Endothelial cell (in vitro differentiated cells): ENCODE measurements around the gene P3H2. TPM values are rescaled to one million over a fixed set of nuclear protein-coding genes. Genes with fewer than 3 reads are reported as not detected.

Experiments
- DNase-seq: peaks from one replicate; pipeline ENCODE4 v3.0.0; 2021; ENCODE audit warnings: low spot score
- H3K27ac Mint-ChIP-seq: one replicate; pipeline ENCODE4 v1.8.0; 2021; ENCODE audit warnings: mixed read lengths, inconsistent platforms; ENCODE audit not compliant: unreplicated experiment
- H3K27me3 Mint-ChIP-seq: one replicate; pipeline ENCODE4 v1.8.0; 2021; ENCODE audit warnings: mild to moderate bottlenecking, moderate library complexity, mixed read lengths, inconsistent platforms; ENCODE audit not compliant: unreplicated experiment
- H3K36me3 Mint-ChIP-seq: one replicate; pipeline ENCODE4 v1.8.0; 2021; ENCODE audit warnings: mild to moderate bottlenecking, low read depth, mixed read lengths, inconsistent platforms; ENCODE audit not compliant: unreplicated experiment
- H3K4me1 Mint-ChIP-seq: one replicate; pipeline ENCODE4 v1.8.0; 2021; ENCODE audit warnings: mild to moderate bottlenecking, mixed read lengths, inconsistent platforms; ENCODE audit not compliant: unreplicated experiment
- H3K4me3 Mint-ChIP-seq: one replicate; pipeline ENCODE4 v1.8.0; 2021; ENCODE audit warnings: mild to moderate bottlenecking, mixed read lengths, inconsistent platforms; ENCODE audit not compliant: unreplicated experiment
- H3K9me3 Mint-ChIP-seq: one replicate; pipeline ENCODE4 v1.8.0; 2021; ENCODE audit warnings: mixed read lengths, inconsistent platforms; ENCODE audit not compliant: unreplicated experiment
- total RNA-seq: library from RNA; stranded (reverse); fragmentation: NEBNext Ultra II Directional; extraction: Animal tissue kit (Norgen Biotek cat#: 25700); gene quantifications from one replicate; pipeline ENCODE4 v1.2.1, GENCODE V29; 2021; ENCODE audit not compliant: unreplicated experiment
- TF ChIP-seq, protein P1 (sequence below): fragments of 200-600 bp; sonication (generic); IDR thresholded peaks from one replicate; pipeline ENCODE4 v1.5.0; 2021; ENCODE audit warnings: antibody characterized with exemption; ENCODE audit not compliant: unreplicated experiment

P3H2 gene
- total RNA-seq, 1 donor from 2014 or later: 1.5 TPM

DNA sequence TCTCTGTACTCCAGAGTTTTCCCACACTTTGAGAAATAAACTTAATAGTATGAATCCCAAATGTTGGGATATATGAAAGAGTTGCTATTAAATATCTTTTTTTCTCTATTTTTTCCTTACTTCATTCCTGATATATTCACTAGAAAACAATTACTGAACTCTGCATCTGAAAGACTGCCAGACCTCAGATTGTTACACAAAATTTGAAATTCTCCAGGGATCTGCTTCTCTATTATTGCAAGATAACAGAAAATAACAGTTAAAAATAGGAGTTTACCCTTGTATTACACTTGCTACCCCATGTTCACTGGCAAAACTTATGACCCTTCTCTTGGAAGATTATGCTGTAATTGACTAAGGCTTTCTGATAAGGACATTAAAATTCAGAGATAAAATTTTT is 11.7 kb upstream of the P3H2 start:
- no peak overlapping the region for H3K4me3 Mint-ChIP-seq

DNA sequence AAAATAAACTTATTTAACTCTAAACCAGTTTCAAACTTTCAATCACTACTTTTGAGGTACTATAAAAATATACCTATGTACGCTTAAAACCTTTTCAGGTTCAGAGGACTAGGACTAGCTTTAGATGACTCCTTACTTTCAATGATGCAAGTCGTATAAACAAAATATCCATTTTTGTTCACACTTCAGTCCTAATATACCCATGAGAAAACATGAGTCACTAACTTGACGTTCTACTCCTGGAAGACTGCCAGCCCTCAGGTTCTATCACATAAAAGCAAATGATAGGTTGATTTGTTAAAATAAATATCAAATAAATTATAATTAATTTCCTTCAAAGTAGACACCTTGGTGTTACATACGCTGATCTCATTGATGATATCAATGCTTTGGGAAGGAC is 10.6 kb upstream of the P3H2 start:
- peaks cover 3% of the 10 kb centered on the region for H3K4me1 Mint-ChIP-seq
- no peak for DNase-seq

More for the DNA sequence above, 11.7 kb upstream of the P3H2 start:
- Mint-ChIP-seq H3K9me3 (no peaks in the 10 kb centered on the region), H3K27ac (no peak overlapping the region), H3K27me3 (no peaks in the 10 kb centered on the region), H3K36me3 (no peaks in the 10 kb centered on the region), H3K4me1 (peaks cover 3% of the 10 kb centered on the region)
- TF ChIP-seq, protein P1, sequence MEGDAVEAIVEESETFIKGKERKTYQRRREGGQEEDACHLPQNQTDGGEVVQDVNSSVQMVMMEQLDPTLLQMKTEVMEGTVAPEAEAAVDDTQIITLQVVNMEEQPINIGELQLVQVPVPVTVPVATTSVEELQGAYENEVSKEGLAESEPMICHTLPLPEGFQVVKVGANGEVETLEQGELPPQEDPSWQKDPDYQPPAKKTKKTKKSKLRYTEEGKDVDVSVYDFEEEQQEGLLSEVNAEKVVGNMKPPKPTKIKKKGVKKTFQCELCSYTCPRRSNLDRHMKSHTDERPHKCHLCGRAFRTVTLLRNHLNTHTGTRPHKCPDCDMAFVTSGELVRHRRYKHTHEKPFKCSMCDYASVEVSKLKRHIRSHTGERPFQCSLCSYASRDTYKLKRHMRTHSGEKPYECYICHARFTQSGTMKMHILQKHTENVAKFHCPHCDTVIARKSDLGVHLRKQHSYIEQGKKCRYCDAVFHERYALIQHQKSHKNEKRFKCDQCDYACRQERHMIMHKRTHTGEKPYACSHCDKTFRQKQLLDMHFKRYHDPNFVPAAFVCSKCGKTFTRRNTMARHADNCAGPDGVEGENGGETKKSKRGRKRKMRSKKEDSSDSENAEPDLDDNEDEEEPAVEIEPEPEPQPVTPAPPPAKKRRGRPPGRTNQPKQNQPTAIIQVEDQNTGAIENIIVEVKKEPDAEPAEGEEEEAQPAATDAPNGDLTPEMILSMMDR: no peak
- DNase-seq: no peak

DNA sequence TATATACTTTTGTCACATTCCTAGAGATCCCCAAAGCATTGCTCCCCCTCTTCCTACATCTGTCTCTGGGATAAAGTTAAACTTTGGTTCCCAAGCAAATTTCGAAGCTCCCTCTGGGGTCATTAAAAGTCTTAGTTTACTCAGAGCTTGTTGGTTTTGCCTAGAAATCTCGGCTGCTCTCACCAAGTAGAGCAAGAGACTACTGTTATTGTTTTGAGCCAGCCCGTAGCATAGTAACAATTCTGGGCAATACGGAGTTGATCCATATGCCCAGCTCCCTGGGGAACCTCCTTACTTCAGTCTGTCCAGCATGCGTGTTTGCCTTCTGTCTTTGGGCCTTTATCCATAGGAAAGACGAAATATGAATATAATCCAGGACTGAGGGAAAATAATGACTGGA is 10.0 kb upstream of the P3H2 start:
- Mint-ChIP-seq H3K4me3 (no peak overlapping the region), H3K36me3 (no peaks in the 10 kb centered on the region), H3K4me1 (peaks cover 3% of the 10 kb centered on the region), H3K27ac (no peak overlapping the region), H3K9me3 (no peaks in the 10 kb centered on the region), H3K27me3 (peaks cover 1% of the 10 kb centered on the region)
- no peak for DNase-seq
- TF ChIP-seq, protein P1: no peak

More for the DNA sequence above, 10.6 kb upstream of the P3H2 start:
- TF ChIP-seq, protein P1: no peak
- Mint-ChIP-seq H3K9me3 (no peaks in the 10 kb centered on the region), H3K36me3 (no peaks in the 10 kb centered on the region), H3K27ac (no peak overlapping the region), H3K27me3 (no peaks in the 10 kb centered on the region), H3K4me3 (no peak overlapping the region)

DNA sequence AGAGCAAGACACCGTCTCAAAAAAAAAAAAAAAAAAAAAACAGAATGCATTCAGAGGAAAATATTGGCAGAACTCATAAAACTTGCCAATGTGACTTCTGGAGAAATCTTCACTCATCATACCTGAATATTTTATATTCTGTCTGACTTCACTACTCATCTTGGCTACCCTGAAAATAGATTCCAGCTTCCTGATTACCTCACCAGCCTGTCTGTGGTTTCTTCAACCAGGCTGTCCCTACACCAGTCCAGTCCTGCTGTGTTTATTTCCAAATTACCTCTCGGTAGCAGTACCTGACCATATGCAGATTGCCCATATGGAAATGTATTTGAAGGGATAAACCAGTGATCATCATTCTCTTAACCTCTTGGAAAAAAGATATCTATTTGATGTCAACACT is 9.3 kb upstream of the P3H2 start:
- Mint-ChIP-seq H3K4me3 (no peak overlapping the region), H3K27ac (no peak overlapping the region), H3K4me1 (peaks cover 3% of the 10 kb centered on the region), H3K27me3 (peaks cover 1% of the 10 kb centered on the region), H3K36me3 (no peaks in the 10 kb centered on the region), H3K9me3 (no peaks in the 10 kb centered on the region)
- no peak for DNase-seq
- TF ChIP-seq, protein P1: no peak

DNA sequence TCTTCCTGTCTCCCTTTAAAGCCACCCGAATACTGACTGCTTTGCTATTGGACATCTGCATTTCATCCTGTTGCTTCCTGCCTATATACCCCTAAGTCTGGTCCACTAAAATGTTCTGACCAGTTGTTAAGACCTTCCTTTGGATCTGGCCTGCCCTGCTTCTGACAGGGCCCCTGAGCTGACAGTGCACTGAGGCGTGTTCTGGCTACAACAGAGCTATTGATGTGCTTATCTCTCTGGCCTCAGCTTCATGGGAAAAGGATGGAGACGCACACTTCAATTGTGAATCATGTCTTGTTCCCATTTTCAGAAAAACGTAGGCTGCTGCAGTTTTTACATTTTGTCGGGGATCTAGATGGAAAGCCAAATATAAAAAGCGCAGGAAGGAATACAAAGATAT is 7.1 kb upstream of the P3H2 start:
- TF ChIP-seq, protein P1: no peak
- Mint-ChIP-seq H3K27me3 (peaks cover 1% of the 10 kb centered on the region), H3K4me1 (peaks cover under 1% of the 10 kb centered on the region), H3K36me3 (no peaks in the 10 kb centered on the region), H3K4me3 (no peak overlapping the region), H3K9me3 (no peaks in the 10 kb centered on the region), H3K27ac (no peak overlapping the region)
- no peak for DNase-seq
